ENCODE results near the gene RAB11A.

DNA sequence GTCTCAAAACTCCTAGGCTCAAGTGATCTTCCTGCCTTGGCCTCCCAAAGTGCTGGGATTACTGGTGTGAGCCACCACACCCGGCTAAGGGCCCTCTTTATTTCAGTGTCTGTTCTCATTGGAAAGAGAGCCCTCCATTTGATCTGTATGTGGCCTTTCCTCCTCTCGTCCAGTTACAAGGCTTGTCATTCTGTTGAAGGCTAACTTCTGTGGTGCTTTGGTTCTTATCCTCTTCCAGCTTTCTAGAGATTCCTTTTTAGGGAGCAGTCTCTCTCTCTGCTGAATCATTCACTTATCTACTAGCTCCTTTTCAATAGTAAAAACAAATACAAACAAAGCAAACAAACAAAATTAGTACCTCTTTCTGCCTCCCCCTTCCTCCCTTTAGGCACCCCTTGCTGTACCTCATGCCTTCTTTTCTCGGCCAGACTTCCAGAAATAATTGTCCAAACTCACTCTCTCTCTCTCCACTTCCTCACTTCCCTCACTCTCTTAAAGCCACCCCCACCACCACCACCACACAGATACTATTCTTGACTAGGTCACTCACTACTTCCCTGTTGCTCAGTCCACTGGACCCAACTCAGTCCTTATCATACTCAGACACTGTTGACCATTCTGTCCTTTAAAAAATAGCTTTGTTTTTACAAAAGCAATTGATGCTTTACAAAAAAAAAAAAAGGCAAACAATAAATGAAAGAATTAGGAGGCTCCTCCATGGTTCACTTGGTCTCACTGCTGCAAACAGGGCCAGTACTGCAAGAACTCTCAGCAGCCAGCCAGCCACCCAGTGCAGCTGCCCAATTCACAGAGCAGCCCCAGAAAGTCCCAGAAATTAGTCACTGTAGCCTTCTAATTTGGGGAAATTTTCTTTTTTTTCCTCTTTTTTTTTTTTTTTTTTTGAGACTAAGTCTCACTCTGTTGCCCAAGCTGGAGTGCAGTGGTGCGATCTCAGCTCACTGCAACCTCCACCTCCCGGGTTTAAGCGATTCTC is 31.7 kb upstream of the RAB11A start:
- TF ChIP-seq CTCF (IDR thresholded peaks at IDR 0.05) (no peak), FOSL2 (IDR thresholded peaks at IDR 0.05) (no peak), FOSL2 (CRISPR knock-in tag; IDR thresholded peaks at IDR 0.05) (no peak), JUNB (IDR thresholded peaks at IDR 0.05) (no peak)
- TF ChIP-seq, protein P1, sequence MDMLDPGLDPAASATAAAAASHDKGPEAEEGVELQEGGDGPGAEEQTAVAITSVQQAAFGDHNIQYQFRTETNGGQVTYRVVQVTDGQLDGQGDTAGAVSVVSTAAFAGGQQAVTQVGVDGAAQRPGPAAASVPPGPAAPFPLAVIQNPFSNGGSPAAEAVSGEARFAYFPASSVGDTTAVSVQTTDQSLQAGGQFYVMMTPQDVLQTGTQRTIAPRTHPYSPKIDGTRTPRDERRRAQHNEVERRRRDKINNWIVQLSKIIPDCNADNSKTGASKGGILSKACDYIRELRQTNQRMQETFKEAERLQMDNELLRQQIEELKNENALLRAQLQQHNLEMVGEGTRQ (IDR thresholded peaks at IDR 0.05): no peak
- TF ChIP-seq, protein P2, sequence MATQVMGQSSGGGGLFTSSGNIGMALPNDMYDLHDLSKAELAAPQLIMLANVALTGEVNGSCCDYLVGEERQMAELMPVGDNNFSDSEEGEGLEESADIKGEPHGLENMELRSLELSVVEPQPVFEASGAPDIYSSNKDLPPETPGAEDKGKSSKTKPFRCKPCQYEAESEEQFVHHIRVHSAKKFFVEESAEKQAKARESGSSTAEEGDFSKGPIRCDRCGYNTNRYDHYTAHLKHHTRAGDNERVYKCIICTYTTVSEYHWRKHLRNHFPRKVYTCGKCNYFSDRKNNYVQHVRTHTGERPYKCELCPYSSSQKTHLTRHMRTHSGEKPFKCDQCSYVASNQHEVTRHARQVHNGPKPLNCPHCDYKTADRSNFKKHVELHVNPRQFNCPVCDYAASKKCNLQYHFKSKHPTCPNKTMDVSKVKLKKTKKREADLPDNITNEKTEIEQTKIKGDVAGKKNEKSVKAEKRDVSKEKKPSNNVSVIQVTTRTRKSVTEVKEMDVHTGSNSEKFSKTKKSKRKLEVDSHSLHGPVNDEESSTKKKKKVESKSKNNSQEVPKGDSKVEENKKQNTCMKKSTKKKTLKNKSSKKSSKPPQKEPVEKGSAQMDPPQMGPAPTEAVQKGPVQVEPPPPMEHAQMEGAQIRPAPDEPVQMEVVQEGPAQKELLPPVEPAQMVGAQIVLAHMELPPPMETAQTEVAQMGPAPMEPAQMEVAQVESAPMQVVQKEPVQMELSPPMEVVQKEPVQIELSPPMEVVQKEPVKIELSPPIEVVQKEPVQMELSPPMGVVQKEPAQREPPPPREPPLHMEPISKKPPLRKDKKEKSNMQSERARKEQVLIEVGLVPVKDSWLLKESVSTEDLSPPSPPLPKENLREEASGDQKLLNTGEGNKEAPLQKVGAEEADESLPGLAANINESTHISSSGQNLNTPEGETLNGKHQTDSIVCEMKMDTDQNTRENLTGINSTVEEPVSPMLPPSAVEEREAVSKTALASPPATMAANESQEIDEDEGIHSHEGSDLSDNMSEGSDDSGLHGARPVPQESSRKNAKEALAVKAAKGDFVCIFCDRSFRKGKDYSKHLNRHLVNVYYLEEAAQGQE (IDR thresholded peaks at IDR 0.05): no peak

All from A549 (cell line).